ENCODE results near the gene ZMIZ1. TPM values are rescaled to one million over a fixed set of nuclear protein-coding genes. Genes with fewer than 3 reads are reported as not detected.

Gene ZMIZ1
- total RNA-seq, 1 experiment from 2014 or later, result 35.8 TPM

GRCh38 chr10:79026341-79026761 lies 42.4 kb upstream of the ZMIZ1 start:
- Histone ChIP-seq H3K27me3 (replicated peaks; ENCODE audit: insufficient read depth, low read depth, low read length, poor library complexity) (no peaks in the 10 kb centered on the region), H3K27ac (ENCODE audit: low read depth, low read length, poor library complexity, severe bottlenecking) (no peak overlapping the region), H3K9me3 (ENCODE audit: low read depth, low read length, poor library complexity, severe bottlenecking) (no peaks in the 10 kb centered on the region), H3K4me3 (ENCODE audit: low read depth, low read length, poor library complexity, severe bottlenecking) (no peak overlapping the region), H3K36me3 (ENCODE audit: insufficient read depth, low read length, poor library complexity, severe bottlenecking) (no peaks in the 10 kb centered on the region), H3K4me1 (ENCODE audit: insufficient read depth, low read length, poor library complexity, severe bottlenecking) (no peaks in the 10 kb centered on the region)
- intact Hi-C loops (cut with micrococcal nuclease; ENCODE audit: unreplicated experiment), result no loop called here
- POLR2A ChIA-PET (ENCODE audit: low non-redundant PET), result interaction anchor here (0.7 kb wide), 1 partner anchor 1163 kb away, joined by 12 read pairs; no protein-coding TSS in a partner anchor
- no TSS peak for BruUV-seq (replicated peaks)
- no peak for TF ChIP-seq CTCF (conservative IDR thresholded peaks at IDR 0.05; ENCODE audit: low read depth, low read length)
- no peak for TF ChIP-seq EZH2 (IDR thresholded peaks at IDR 0.05; ENCODE audit: borderline replicate concordance, low read depth, low read length, poor library complexity, severe bottlenecking)
- DNase-seq (ENCODE audit: low spot score), result no peak
- CTCF ChIA-PET, result no interaction called here

- CTCF ChIA-PET, result no interaction called here
- intact Hi-C loops (cut with micrococcal nuclease; ENCODE audit: unreplicated experiment), result no loop called here
- H3K4me1 ChIP-seq (ENCODE audit: insufficient read depth, low read length, poor library complexity, severe bottlenecking), result no peaks in the 10 kb centered on the region
- TF ChIP-seq CTCF (conservative IDR thresholded peaks at IDR 0.05; ENCODE audit: low read depth, low read length) (no peak), EZH2 (IDR thresholded peaks at IDR 0.05; ENCODE audit: borderline replicate concordance, low read depth, low read length, poor library complexity, severe bottlenecking) (no peak)
- H3K4me3 ChIP-seq (ENCODE audit: low read depth, low read length, poor library complexity, severe bottlenecking), result no peak overlapping the region
- H3K9me3 ChIP-seq (ENCODE audit: low read depth, low read length, poor library complexity, severe bottlenecking), result no peaks in the 10 kb centered on the region
- no peaks in the 10 kb centered on the region for H3K36me3 ChIP-seq (ENCODE audit: insufficient read depth, low read length, poor library complexity, severe bottlenecking)
- no TSS peak for BruUV-seq (replicated peaks)
- no peaks in the 10 kb centered on the region for H3K27me3 ChIP-seq (replicated peaks; ENCODE audit: insufficient read depth, low read depth, low read length, poor library complexity)
- POLR2A ChIA-PET (ENCODE audit: low non-redundant PET), result interaction anchor here (0.7 kb wide), 1 partner anchor 1163 kb away, joined by 12 read pairs; no protein-coding TSS in a partner anchor
- H3K27ac ChIP-seq (ENCODE audit: low read depth, low read length, poor library complexity, severe bottlenecking), result no peak overlapping the region
- no peak for DNase-seq (ENCODE audit: low spot score)
These were observed 42.0 kb upstream of the ZMIZ1 start for GRCh38 chr10:79026806-79027146.

- DNase-seq (ENCODE audit: low spot score), result no peak
- intact Hi-C loops (cut with micrococcal nuclease; ENCODE audit: unreplicated experiment), result no loop called here
- ChIA-PET CTCF (no interaction called here), POLR2A (ENCODE audit: low non-redundant PET) (interaction anchor here (0.6 kb wide), 1 partner anchor 275 kb away, joined by 5 read pairs; no protein-coding TSS in a partner anchor)
- Histone ChIP-seq H3K27me3 (replicated peaks; ENCODE audit: insufficient read depth, low read depth, low read length, poor library complexity) (no peaks in the 10 kb centered on the region), H3K9me3 (ENCODE audit: low read depth, low read length, poor library complexity, severe bottlenecking) (no peaks in the 10 kb centered on the region), H3K27ac (ENCODE audit: low read depth, low read length, poor library complexity, severe bottlenecking) (no peak overlapping the region), H3K4me3 (ENCODE audit: low read depth, low read length, poor library complexity, severe bottlenecking) (no peak overlapping the region), H3K4me1 (ENCODE audit: insufficient read depth, low read length, poor library complexity, severe bottlenecking) (no peaks in the 10 kb centered on the region), H3K36me3 (ENCODE audit: insufficient read depth, low read length, poor library complexity, severe bottlenecking) (no peaks in the 10 kb centered on the region)
- TF ChIP-seq EZH2 (IDR thresholded peaks at IDR 0.05; ENCODE audit: borderline replicate concordance, low read depth, low read length, poor library complexity, severe bottlenecking) (no peak), CTCF (conservative IDR thresholded peaks at IDR 0.05; ENCODE audit: low read depth, low read length) (no peak)
- no TSS peak for BruUV-seq (replicated peaks)
These were observed 41.4 kb upstream of the ZMIZ1 start for GRCh38 chr10:79027147-79028055.
